ENCODE results near the gene TRIM34. TPM values are rescaled to one million over a fixed set of nuclear protein-coding genes. Genes with fewer than 3 reads are reported as not detected.

Gene TRIM34
- total and polyA plus RNA-seq, 2 of the 8 experiments (the other 6 are each of a cell fraction or from before 2014, with no cell fraction given), result 0.76 to 5.8 TPM

DNA sequence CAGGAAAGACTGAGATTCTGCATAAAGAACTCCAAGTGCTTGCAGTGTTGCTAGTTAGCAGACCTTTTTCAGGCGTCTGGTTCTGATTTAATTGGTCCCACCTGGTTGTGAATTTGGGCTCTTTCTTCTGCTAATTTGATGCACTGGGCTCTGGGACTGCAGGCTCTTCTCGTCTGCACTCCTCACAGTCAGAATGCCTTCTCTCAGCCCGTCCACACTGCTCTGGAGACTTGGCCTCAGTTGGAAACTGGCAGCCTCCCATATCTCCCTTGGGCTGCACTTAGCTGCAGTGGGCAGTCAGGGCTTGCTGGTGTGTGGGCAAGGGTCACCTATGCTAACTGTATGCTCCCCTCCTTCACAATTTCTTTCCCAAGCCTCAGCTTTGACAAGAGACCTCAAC is 26.8 kb upstream of the TRIM34 start (continued):
- TF ChIP-seq, protein P1, sequence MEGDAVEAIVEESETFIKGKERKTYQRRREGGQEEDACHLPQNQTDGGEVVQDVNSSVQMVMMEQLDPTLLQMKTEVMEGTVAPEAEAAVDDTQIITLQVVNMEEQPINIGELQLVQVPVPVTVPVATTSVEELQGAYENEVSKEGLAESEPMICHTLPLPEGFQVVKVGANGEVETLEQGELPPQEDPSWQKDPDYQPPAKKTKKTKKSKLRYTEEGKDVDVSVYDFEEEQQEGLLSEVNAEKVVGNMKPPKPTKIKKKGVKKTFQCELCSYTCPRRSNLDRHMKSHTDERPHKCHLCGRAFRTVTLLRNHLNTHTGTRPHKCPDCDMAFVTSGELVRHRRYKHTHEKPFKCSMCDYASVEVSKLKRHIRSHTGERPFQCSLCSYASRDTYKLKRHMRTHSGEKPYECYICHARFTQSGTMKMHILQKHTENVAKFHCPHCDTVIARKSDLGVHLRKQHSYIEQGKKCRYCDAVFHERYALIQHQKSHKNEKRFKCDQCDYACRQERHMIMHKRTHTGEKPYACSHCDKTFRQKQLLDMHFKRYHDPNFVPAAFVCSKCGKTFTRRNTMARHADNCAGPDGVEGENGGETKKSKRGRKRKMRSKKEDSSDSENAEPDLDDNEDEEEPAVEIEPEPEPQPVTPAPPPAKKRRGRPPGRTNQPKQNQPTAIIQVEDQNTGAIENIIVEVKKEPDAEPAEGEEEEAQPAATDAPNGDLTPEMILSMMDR (IDR thresholded peaks at IDR 0.05; ENCODE audit: control extremely low read depth in 1 of 3, insufficient read depth in 1 of 3, low read depth in 1 of 3, low read length in 3 of 3), result no peak
- TF ChIP-seq POLR2A (IDR thresholded peaks at IDR 0.05; ENCODE audit: control extremely low read depth in 1 of 2, low read depth in 2 of 2, low read length in 2 of 2), result no peak
